Renal cortex interstitium (tissue), 11 donors: ENCODE data around the gene VIPR2. TPM values are rescaled to one million over a fixed set of nuclear protein-coding genes. Genes with fewer than 3 reads are reported as not detected.
"Not testable (repeated sequence)": the region's sequence is repeated elsewhere in the genome, so short reads cannot be mapped to it uniquely, and the experiment has no call there.

Source experiments
- DNase-seq, 11 donors: peaks; one replicate each; pipeline ENCODE4 v3.0.0-alpha.2; 2013; ENCODE audit warnings: low read depth in 9 of 11, low spot score in 4 of 11; ENCODE audit errors: extremely low read depth in 1 of 11
- polyA plus RNA-seq, 3 donors: library from polyadenylated mRNA; unstranded; fragments of 120-200 nt; gene quantifications; one replicate each; pipeline ENCODE4 v1.2.1, GENCODE V29; 2013; ENCODE audit not compliant: insufficient read length in 3 of 3

Gene VIPR2
- polyA plus RNA-seq, 3 donors = 2.3 to 3.5 (median 3.0) TPM

- not testable (repeated sequence) for DNase-seq
Observed at GRCh38 chr7:159100281-159101082, 44.2 kb downstream of the VIPR2 start.

GRCh38 chr7:159099711-159100231 lies 44.9 kb downstream of the VIPR2 start:
- no peak for DNase-seq

- no peak for DNase-seq
Observed at GRCh38 chr7:159098811-159099655, 45.6 kb downstream of the VIPR2 start.

- DNase-seq = no peak
Observed at GRCh38 chr7:159098424-159098786, 46.3 kb downstream of the VIPR2 start.

- no peak for DNase-seq
Observed at GRCh38 chr7:159097661-159098423, 46.8 kb downstream of the VIPR2 start.

- DNase-seq = no peak
Observed at GRCh38 chr7:159096736-159097581, 47.7 kb downstream of the VIPR2 start.

GRCh38 chr7:159095979-159096411 lies 48.7 kb downstream of the VIPR2 start:
- DNase-seq = no peak

GRCh38 chr7:159094919-159095915 lies 49.5 kb downstream of the VIPR2 start:
- DNase-seq = no peak

GRCh38 chr7:159094023-159094740 lies 50.5 kb downstream of the VIPR2 start:
- no peak for DNase-seq

GRCh38 chr7:159093351-159093971 lies 51.2 kb downstream of the VIPR2 start:
- no peak for DNase-seq

- DNase-seq = no peak
Observed at GRCh38 chr7:159092701-159093121, 52.0 kb downstream of the VIPR2 start.

- no peak for DNase-seq
Observed at GRCh38 chr7:159091480-159092475, 52.9 kb downstream of the VIPR2 start.

GRCh38 chr7:159091041-159091440 lies 53.6 kb downstream of the VIPR2 start:
- no peak for DNase-seq

GRCh38 chr7:159088016-159088865 lies 56.4 kb downstream of the VIPR2 start:
- DNase-seq = no peak
